HEK293 (cell line): ENCODE results near the gene PDE8B.

Source experiments
- CTCF ChIA-PET: fragments of 350-600 bp; formaldehyde crosslinking; extraction: SDS; loops from one replicate; lab custom pipeline; 2021; ENCODE audit warnings: antibody characterized with exemption; lab: Yijun Ruan, JAX
- POLR2A ChIA-PET: fragments of 300-600 bp; formaldehyde crosslinking; extraction: SDS; loops from one replicate; lab custom pipeline; 2020; ENCODE audit warnings: antibody characterized with exemption, inconsistent platforms; lab: Yijun Ruan, JAX
- H3K27ac ChIP-seq: fragments of 200-500 bp; sonication (Bioruptor generic); 2 replicates; pipeline ENCODE4 v1.5.1; 2014; ENCODE audit warnings: low read depth, low read length, control low read depth, inconsistent platforms; ENCODE audit errors: extremely low read depth
- H3K36me3 ChIP-seq, 2 experiments: fragments of 200-500 bp in 1 of 2; sonication (Bioruptor generic) in 1 of 2; 1 replicate in 1 of 2; 2 replicates in 1 of 2; pipeline ENCODE4 v1.5.1; 2014 to 2017; ENCODE audit warnings: inconsistent platforms in 2 of 2, low read length in 2 of 2; ENCODE audit not compliant: control insufficient read depth in 2 of 2, insufficient read depth in 1 of 2
- H3K4me1 ChIP-seq: fragments of 200-500 bp; sonication (Bioruptor generic); 2 replicates; pipeline ENCODE4 v1.5.1; 2014; ENCODE audit warnings: mild to moderate bottlenecking, low read length, inconsistent platforms; ENCODE audit not compliant: control insufficient read depth, insufficient read depth
- H3K4me3 ChIP-seq: 2 replicates; pipeline ENCODE4 v1.5.1; 2011; ENCODE audit warnings: low read depth, mild to moderate bottlenecking, control low read depth, low read length, moderate library complexity
- H3K9me3 ChIP-seq: fragments of 200-500 bp; sonication (Bioruptor generic); 2 replicates; pipeline ENCODE4 v1.5.1; 2014; ENCODE audit warnings: low read depth, low read length, inconsistent platforms; ENCODE audit not compliant: control insufficient read depth, insufficient read depth
- KLF1 ChIP-seq: fragments of 450-650 bp; formaldehyde crosslinking; IDR thresholded peaks from 2 replicates; pipeline ENCODE4 v1.5.1; 2016; ENCODE audit warnings: missing biosample characterization, missing genetic modification characterization
- RBAK ChIP-seq: fragments of 450-650 bp; formaldehyde crosslinking; IDR thresholded peaks from 2 replicates; pipeline ENCODE4 v1.5.1; 2016; ENCODE audit warnings: missing biosample characterization, missing genetic modification characterization
- SETDB1 ChIP-seq: IDR thresholded peaks from one replicate; pipeline ENCODE4 v1.6.1; 2017; ENCODE audit warnings: mild to moderate bottlenecking, low read length, moderate library complexity, mixed read lengths; ENCODE audit not compliant: insufficient read length
- SP3 ChIP-seq: fragments of 450-650 bp; formaldehyde crosslinking; IDR thresholded peaks from 2 replicates; pipeline ENCODE4 v1.5.1; 2016; ENCODE audit warnings: missing biosample characterization, missing genetic modification characterization
- ZBTB1 ChIP-seq: fragments of 450-650 bp; formaldehyde crosslinking; IDR thresholded peaks from 2 replicates; pipeline ENCODE4 v1.5.1; 2016; ENCODE audit warnings: missing biosample characterization, missing genetic modification characterization
- ZNF174 ChIP-seq: fragments of 450-650 bp; formaldehyde crosslinking; IDR thresholded peaks from 2 replicates; pipeline ENCODE4 v1.5.0; 2017; ENCODE audit warnings: missing biosample characterization, mild to moderate bottlenecking, missing genetic modification characterization
- ZNF266 ChIP-seq: fragments of 450-650 bp; formaldehyde crosslinking; IDR thresholded peaks from 2 replicates; pipeline ENCODE4 v1.5.1; 2016; ENCODE audit warnings: missing biosample characterization, missing genetic modification characterization, low read depth
- ZNF350 ChIP-seq: fragments of 450-650 bp; formaldehyde crosslinking; IDR thresholded peaks from 2 replicates; pipeline ENCODE4 v1.5.0; 2017; ENCODE audit warnings: missing biosample characterization, mild to moderate bottlenecking, missing genetic modification characterization
- ZNF514 ChIP-seq: fragments of 450-650 bp; formaldehyde crosslinking; IDR thresholded peaks from 2 replicates; pipeline ENCODE4 v1.5.1; 2016; ENCODE audit warnings: missing biosample characterization, missing genetic modification characterization
- ZNF560 ChIP-seq: fragments of 450-650 bp; formaldehyde crosslinking; IDR thresholded peaks from 2 replicates; pipeline ENCODE4 v1.5.1; 2017; ENCODE audit warnings: missing biosample characterization, missing genetic modification characterization, borderline replicate concordance
- ZNF585B ChIP-seq: fragments of 450-650 bp; formaldehyde crosslinking; IDR thresholded peaks from 2 replicates; pipeline ENCODE4 v1.5.1; 2016; ENCODE audit warnings: missing biosample characterization, missing genetic modification characterization
- ZSCAN16 ChIP-seq: fragments of 450-650 bp; formaldehyde crosslinking; IDR thresholded peaks from 2 replicates; pipeline ENCODE4 v1.5.1; 2016; ENCODE audit warnings: missing biosample characterization, missing genetic modification characterization
- TF ChIP-seq, protein P1 (sequence below): fragments of 450-650 bp; formaldehyde crosslinking; IDR thresholded peaks from 2 replicates; pipeline ENCODE4 v1.5.1; 2016; ENCODE audit warnings: missing biosample characterization, missing genetic modification characterization
- TF ChIP-seq, protein P2 (sequence below): fragments of 450-650 bp; formaldehyde crosslinking; IDR thresholded peaks from 2 replicates; pipeline ENCODE4 v1.5.1; 2016; ENCODE audit warnings: missing biosample characterization, missing genetic modification characterization, borderline replicate concordance
- TF ChIP-seq, protein P3 (sequence below): fragments of 450-650 bp; formaldehyde crosslinking; IDR thresholded peaks from 2 replicates; pipeline ENCODE4 v1.5.1; 2016; ENCODE audit warnings: missing biosample characterization, missing genetic modification characterization
- TF ChIP-seq, protein P4 (sequence below): IDR thresholded peaks from 2 replicates; pipeline ENCODE4 v1.6.1; 2011; ENCODE audit warnings: mild to moderate bottlenecking, low read depth, low read length, borderline replicate concordance

Gene PDE8B

DNA sequence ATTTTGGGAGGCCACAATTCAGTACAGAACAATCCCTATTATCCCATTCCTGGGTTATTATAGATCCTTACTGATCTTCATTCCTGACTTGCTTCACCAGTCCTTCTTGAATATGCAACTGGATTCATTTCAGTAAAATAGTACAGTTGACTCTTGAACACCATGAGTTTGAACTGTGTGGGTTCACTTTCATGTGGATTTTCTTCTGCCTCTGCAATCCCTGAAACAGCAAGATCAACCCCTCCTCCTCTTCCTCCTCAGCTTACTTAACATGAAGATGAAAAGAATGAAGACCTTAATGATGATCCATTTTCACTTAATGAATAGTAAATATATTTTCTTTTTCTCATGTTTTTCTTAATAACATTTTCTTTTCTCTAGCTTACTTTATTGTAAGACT lies 8.3 kb upstream of the PDE8B start (continued):
- TF ChIP-seq, protein P1, sequence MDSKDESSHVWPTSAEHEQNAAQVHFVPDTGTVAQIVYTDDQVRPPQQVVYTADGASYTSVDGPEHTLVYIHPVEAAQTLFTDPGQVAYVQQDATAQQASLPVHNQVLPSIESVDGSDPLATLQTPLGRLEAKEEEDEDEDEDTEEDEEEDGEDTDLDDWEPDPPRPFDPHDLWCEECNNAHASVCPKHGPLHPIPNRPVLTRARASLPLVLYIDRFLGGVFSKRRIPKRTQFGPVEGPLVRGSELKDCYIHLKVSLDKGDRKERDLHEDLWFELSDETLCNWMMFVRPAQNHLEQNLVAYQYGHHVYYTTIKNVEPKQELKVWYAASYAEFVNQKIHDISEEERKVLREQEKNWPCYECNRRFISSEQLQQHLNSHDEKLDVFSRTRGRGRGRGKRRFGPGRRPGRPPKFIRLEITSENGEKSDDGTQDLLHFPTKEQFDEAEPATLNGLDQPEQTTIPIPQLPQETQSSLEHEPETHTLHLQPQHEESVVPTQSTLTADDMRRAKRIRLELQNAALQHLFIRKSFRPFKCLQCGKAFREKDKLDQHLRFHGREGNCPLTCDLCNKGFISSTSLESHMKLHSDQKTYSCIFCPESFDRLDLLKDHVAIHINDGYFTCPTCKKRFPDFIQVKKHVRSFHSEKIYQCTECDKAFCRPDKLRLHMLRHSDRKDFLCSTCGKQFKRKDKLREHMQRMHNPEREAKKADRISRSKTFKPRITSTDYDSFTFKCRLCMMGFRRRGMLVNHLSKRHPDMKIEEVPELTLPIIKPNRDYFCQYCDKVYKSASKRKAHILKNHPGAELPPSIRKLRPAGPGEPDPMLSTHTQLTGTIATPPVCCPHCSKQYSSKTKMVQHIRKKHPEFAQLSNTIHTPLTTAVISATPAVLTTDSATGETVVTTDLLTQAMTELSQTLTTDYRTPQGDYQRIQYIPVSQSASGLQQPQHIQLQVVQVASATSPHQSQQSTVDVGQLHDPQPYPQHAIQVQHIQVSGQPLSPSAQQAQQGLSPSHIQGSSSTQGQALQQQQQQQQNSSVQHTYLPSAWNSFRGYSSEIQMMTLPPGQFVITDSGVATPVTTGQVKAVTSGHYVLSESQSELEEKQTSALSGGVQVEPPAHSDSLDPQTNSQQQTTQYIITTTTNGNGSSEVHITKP: no peak
- no peak for TF ChIP-seq ZNF266
- TF ChIP-seq, protein P2, sequence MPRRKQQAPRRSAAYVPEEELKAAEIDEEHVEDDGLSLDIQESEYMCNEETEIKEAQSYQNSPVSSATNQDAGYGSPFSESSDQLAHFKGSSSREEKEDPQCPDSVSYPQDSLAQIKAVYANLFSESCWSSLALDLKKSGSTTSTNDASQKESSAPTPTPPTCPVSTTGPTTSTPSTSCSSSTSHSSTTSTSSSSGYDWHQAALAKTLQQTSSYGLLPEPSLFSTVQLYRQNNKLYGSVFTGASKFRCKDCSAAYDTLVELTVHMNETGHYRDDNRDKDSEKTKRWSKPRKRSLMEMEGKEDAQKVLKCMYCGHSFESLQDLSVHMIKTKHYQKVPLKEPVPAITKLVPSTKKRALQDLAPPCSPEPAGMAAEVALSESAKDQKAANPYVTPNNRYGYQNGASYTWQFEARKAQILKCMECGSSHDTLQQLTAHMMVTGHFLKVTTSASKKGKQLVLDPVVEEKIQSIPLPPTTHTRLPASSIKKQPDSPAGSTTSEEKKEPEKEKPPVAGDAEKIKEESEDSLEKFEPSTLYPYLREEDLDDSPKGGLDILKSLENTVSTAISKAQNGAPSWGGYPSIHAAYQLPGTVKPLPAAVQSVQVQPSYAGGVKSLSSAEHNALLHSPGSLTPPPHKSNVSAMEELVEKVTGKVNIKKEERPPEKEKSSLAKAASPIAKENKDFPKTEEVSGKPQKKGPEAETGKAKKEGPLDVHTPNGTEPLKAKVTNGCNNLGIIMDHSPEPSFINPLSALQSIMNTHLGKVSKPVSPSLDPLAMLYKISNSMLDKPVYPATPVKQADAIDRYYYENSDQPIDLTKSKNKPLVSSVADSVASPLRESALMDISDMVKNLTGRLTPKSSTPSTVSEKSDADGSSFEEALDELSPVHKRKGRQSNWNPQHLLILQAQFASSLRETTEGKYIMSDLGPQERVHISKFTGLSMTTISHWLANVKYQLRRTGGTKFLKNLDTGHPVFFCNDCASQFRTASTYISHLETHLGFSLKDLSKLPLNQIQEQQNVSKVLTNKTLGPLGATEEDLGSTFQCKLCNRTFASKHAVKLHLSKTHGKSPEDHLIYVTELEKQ (tag by site-specific recombination): no peak

DNA sequence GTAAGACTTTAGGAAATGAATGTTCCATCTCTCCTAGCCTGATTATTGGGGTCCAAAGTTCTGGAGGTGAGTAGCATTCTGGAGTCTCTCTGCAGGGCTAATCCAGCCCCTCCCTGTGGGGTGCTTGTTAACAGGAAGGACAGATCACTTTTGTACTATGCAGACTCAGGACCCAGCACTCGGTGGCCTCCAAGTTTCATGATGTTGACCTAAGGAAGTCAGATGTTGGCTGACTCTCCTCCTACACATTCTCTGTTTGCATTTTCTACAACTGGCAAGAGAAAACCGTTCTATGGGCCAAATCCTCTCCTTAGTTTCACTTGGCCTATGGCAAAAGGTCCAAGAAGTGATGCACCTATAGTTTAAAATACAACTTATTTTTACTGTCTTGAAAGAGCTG lies 5.5 kb upstream of the PDE8B start:
- Histone ChIP-seq H3K36me3 (no peaks in the 10 kb centered on the region), H3K9me3 (no peaks in the 10 kb centered on the region), H3K4me1 (no peaks in the 10 kb centered on the region)
- CTCF ChIA-PET: no interaction called here
- no peak for TF ChIP-seq RBAK (tag by site-specific recombination)
- no peak for TF ChIP-seq ZNF585B
- no peak for TF ChIP-seq ZNF174 (tag by site-specific recombination)
- TF ChIP-seq SP3 (tag by site-specific recombination): no peak
- TF ChIP-seq SETDB1: no peak
- TF ChIP-seq, protein P3, sequence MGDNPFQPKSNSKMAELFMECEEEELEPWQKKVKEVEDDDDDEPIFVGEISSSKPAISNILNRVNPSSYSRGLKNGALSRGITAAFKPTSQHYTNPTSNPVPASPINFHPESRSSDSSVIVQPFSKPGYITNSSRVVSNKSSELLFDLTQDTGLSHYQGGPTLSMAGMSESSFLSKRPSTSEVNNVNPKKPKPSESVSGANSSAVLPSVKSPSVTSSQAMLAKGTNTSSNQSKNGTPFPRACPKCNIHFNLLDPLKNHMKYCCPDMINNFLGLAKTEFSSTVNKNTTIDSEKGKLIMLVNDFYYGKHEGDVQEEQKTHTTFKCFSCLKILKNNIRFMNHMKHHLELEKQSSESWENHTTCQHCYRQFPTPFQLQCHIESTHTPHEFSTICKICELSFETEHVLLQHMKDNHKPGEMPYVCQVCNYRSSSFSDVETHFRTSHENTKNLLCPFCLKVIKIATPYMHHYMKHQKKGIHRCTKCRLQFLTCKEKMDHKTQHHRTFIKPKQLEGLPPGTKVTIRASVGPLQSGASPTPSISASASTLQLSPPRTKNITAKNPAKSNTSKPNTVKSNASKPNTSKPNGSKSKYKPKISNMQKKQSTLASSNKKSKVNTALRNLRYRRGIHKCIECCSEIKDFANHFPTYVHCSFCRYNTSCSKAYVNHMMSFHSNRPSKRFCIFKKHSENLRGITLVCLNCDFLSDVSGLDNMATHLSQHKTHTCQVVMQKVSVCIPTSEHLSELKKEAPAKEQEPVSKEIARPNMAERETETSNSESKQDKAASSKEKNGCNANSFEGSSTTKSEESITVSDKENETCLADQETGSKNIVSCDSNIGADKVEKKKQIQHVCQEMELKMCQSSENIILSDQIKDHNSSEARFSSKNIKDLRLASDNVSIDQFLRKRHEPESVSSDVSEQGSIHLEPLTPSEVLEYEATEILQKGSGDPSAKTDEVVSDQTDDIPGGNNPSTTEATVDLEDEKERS (tag by site-specific recombination): no peak
- TF ChIP-seq ZNF514: no peak
- TF ChIP-seq, protein P4, sequence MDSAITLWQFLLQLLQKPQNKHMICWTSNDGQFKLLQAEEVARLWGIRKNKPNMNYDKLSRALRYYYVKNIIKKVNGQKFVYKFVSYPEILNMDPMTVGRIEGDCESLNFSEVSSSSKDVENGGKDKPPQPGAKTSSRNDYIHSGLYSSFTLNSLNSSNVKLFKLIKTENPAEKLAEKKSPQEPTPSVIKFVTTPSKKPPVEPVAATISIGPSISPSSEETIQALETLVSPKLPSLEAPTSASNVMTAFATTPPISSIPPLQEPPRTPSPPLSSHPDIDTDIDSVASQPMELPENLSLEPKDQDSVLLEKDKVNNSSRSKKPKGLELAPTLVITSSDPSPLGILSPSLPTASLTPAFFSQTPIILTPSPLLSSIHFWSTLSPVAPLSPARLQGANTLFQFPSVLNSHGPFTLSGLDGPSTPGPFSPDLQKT: no peak
- TF ChIP-seq KLF1 (tag by site-specific recombination): no peak
- no peak for TF ChIP-seq ZNF560 (tag by site-specific recombination)
- no peak for TF ChIP-seq ZBTB1 (tag by site-specific recombination)
- no peak for TF ChIP-seq ZNF350 (tag by site-specific recombination)
- no peak for TF ChIP-seq ZSCAN16 (tag by site-specific recombination)
- TF ChIP-seq, all 188 proteins: peak for 0
- Histone ChIP-seq H3K27ac (no peak overlapping the region), H3K4me3 (no peak overlapping the region)
- POLR2A ChIA-PET: no interaction called here
